ENCODE data around the gene TNNT3. TPM values are rescaled to one million over a fixed set of nuclear protein-coding genes. Genes with fewer than 3 reads are reported as not detected.
A peak's percentile ranks its signal among the peaks of the same experiment; 100 is the strongest.

TNNT3 gene
- total RNA-seq, 2 donors from 2014 or later: 4.5 to 8.4 TPM

- Histone ChIP-seq H3K9me3 (no peaks in the 10 kb centered on the region), H3K4me1 (replicated peaks) (no peaks in the 10 kb centered on the region), H3K27ac (no peak overlapping the region), H3K27me3 (replicated peaks; ENCODE audit: insufficient read depth) (no peaks in the 10 kb centered on the region), H3K36me3 (no peaks in the 10 kb centered on the region), H3K4me3 (no peak overlapping the region)
- 44% methylated on average over 21 of the region's 26 CpGs for WGBS
- TF ChIP-seq POLR2A (IDR thresholded peaks at IDR 0.05) (no peak), POLR2AphosphoS5 (IDR thresholded peaks at IDR 0.05) (no peak), CTCF (IDR thresholded peaks at IDR 0.05) (peak in 1 of 4 experiments; percentile 24)
- DNase-seq (ENCODE audit: low spot score): no peak
- intact Hi-C loops (cut with DNase I): no loop called here
Measured at GRCh38 chr11:1876361-1877063, 43.0 kb upstream of the TNNT3 start.

- TF ChIP-seq POLR2A (IDR thresholded peaks at IDR 0.05) (no peak), POLR2AphosphoS5 (IDR thresholded peaks at IDR 0.05) (no peak), CTCF (IDR thresholded peaks at IDR 0.05) (no peak)
- Histone ChIP-seq H3K36me3 (no peaks in the 10 kb centered on the region), H3K27me3 (replicated peaks; ENCODE audit: insufficient read depth) (no peaks in the 10 kb centered on the region), H3K4me3 (no peak overlapping the region), H3K27ac (no peak overlapping the region), H3K4me1 (replicated peaks) (no peaks in the 10 kb centered on the region), H3K9me3 (no peaks in the 10 kb centered on the region)
- intact Hi-C loops (cut with DNase I): no loop called here
- DNase-seq (ENCODE audit: low spot score): peak; percentile 33
- WGBS: 47% methylated on average over 32 of the region's 33 CpGs
Measured at GRCh38 chr11:1877211-1878136, 42.0 kb upstream of the TNNT3 start.

GRCh38 chr11:1878137-1879031, 41.1 kb upstream of the TNNT3 start:
- DNase-seq (ENCODE audit: low spot score): no peak
- WGBS: 88% methylated on average over 30 of the region's 30 CpGs

More at GRCh38 chr11:1878137-1879031, 41.1 kb upstream of the TNNT3 start:
- no peaks in the 10 kb centered on the region for H3K36me3 ChIP-seq
- no peaks in the 10 kb centered on the region for H3K27me3 ChIP-seq (replicated peaks; ENCODE audit: insufficient read depth)
- H3K4me1 ChIP-seq (replicated peaks): no peaks in the 10 kb centered on the region
- no peak for TF ChIP-seq POLR2AphosphoS5 (IDR thresholded peaks at IDR 0.05)
- TF ChIP-seq POLR2A (IDR thresholded peaks at IDR 0.05): no peak
- TF ChIP-seq CTCF (IDR thresholded peaks at IDR 0.05): no peak
- intact Hi-C loops (cut with DNase I): no loop called here
- no peaks in the 10 kb centered on the region for H3K9me3 ChIP-seq
- H3K27ac ChIP-seq: no peak overlapping the region
- no peak overlapping the region for H3K4me3 ChIP-seq

Data from prostate gland (tissue), 2 donors.